ENCODE data around the gene KAZN. TPM values are rescaled to one million over a fixed set of nuclear protein-coding genes. Genes with fewer than 3 reads are reported as not detected.

KAZN gene
- total RNA-seq, 1 donor from 2014 or later: 9.4 TPM

GRCh38 chr1:14842891-14843290, 244.4 kb downstream of the KAZN start:
- no peaks in the 10 kb centered on the region for H3K4me1 ChIP-seq (ENCODE audit: insufficient read depth, low read length)
- DNase-seq (ENCODE audit: low read depth) (peak; percentile 51), FAIRE-seq (no peak)
- H3K27ac Mint-ChIP-seq (ENCODE audit: unreplicated experiment): no peak overlapping the region
- H3K4me2 ChIP-seq (ENCODE audit: low read length): no peak overlapping the region
- H2AFZ ChIP-seq (ENCODE audit: low read depth, low read length): no peak overlapping the region
- H3K36me3 Mint-ChIP-seq (ENCODE audit: low read depth, unreplicated experiment): peaks cover 1% of the 10 kb centered on the region
- H3K9ac ChIP-seq (ENCODE audit: low read length): no peak overlapping the region
- no peaks in the 10 kb centered on the region for H3K36me3 ChIP-seq (ENCODE audit: insufficient read depth, low read length)
- H4K20me1 ChIP-seq (ENCODE audit: insufficient read depth, low read length): no peaks in the 10 kb centered on the region
- H3K27me3 ChIP-seq (ENCODE audit: insufficient read depth, low read length): peaks cover 5% of the 10 kb centered on the region
- no peak overlapping the region for H3K27ac ChIP-seq (ENCODE audit: low read depth, low read length)
- H3K9me3 Mint-ChIP-seq (ENCODE audit: unreplicated experiment): peaks cover 25% of the 10 kb centered on the region
- H3K4me3 ChIP-seq (ENCODE audit: insufficient read depth, low read depth, low read length): no peak overlapping the region
- TF ChIP-seq CTCF (IDR thresholded peaks at IDR 0.05; ENCODE audit: insufficient read depth, low read depth, low read length) (no peak), EZH2 (IDR thresholded peaks at IDR 0.05; ENCODE audit: insufficient read depth, low read length) (no peak)
- H3K4me1 Mint-ChIP-seq (ENCODE audit: low read depth, unreplicated experiment): peaks cover 2% of the 10 kb centered on the region
- H3K27me3 Mint-ChIP-seq (ENCODE audit: low read depth, unreplicated experiment): peaks cover 32% of the 10 kb centered on the region
- H3K4me3 Mint-ChIP-seq (ENCODE audit: unreplicated experiment): no peak overlapping the region
- peaks cover 12% of the 10 kb centered on the region for H3K9me3 ChIP-seq (ENCODE audit: insufficient read depth, low read depth, low read length)
- no peaks in the 10 kb centered on the region for H3K79me2 ChIP-seq (ENCODE audit: insufficient read depth, low read length)

DNA sequence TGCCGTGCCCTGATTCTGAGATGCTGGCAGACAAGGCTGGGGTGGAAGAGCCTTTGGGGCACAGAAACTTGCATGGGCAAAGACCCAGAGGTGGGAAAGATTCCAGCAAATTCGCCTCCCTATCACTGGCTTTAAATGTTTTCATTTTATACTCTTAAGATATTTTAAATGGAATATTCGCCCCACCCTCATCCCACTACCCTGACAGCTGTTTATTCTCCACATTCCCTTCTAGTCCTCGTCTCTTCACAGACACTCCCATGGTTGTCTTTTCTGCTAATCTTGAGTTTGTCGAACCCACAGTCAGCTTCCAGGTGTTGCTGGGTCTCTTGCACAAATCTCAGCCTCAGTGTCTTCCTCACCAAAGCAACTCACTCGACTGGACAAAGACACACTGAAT, 245.0 kb downstream of the KAZN start:
- no peaks in the 10 kb centered on the region for H4K20me1 ChIP-seq (ENCODE audit: insufficient read depth, low read length)
- no peaks in the 10 kb centered on the region for H3K4me1 ChIP-seq (ENCODE audit: insufficient read depth, low read length)
- no peak for TF ChIP-seq EZH2 (IDR thresholded peaks at IDR 0.05; ENCODE audit: insufficient read depth, low read length)
- TF ChIP-seq CTCF (IDR thresholded peaks at IDR 0.05; ENCODE audit: insufficient read depth, low read depth, low read length): no peak
- no peak overlapping the region for H2AFZ ChIP-seq (ENCODE audit: low read depth, low read length)
- no peaks in the 10 kb centered on the region for H3K79me2 ChIP-seq (ENCODE audit: insufficient read depth, low read length)
- H3K27ac Mint-ChIP-seq (ENCODE audit: unreplicated experiment): no peak overlapping the region
- peaks cover 2% of the 10 kb centered on the region for H3K4me1 Mint-ChIP-seq (ENCODE audit: low read depth, unreplicated experiment)
- no peak for DNase-seq (ENCODE audit: low read depth)
- H3K27me3 ChIP-seq (ENCODE audit: insufficient read depth, low read length): peaks cover 5% of the 10 kb centered on the region
- no peak overlapping the region for H3K27ac ChIP-seq (ENCODE audit: low read depth, low read length)
- H3K4me2 ChIP-seq (ENCODE audit: low read length): no peak overlapping the region
- no peak overlapping the region for H3K4me3 Mint-ChIP-seq (ENCODE audit: unreplicated experiment)
- H3K9ac ChIP-seq (ENCODE audit: low read length): no peak overlapping the region
- H3K9me3 ChIP-seq (ENCODE audit: insufficient read depth, low read depth, low read length): peaks cover 12% of the 10 kb centered on the region
- no peak for FAIRE-seq
- H3K4me3 ChIP-seq (ENCODE audit: insufficient read depth, low read depth, low read length): no peak overlapping the region
- peaks cover 30% of the 10 kb centered on the region for H3K27me3 Mint-ChIP-seq (ENCODE audit: low read depth, unreplicated experiment)
- peaks cover 1% of the 10 kb centered on the region for H3K36me3 Mint-ChIP-seq (ENCODE audit: low read depth, unreplicated experiment)
- H3K9me3 Mint-ChIP-seq (ENCODE audit: unreplicated experiment): peaks cover 24% of the 10 kb centered on the region
- no peaks in the 10 kb centered on the region for H3K36me3 ChIP-seq (ENCODE audit: insufficient read depth, low read length)

DNA sequence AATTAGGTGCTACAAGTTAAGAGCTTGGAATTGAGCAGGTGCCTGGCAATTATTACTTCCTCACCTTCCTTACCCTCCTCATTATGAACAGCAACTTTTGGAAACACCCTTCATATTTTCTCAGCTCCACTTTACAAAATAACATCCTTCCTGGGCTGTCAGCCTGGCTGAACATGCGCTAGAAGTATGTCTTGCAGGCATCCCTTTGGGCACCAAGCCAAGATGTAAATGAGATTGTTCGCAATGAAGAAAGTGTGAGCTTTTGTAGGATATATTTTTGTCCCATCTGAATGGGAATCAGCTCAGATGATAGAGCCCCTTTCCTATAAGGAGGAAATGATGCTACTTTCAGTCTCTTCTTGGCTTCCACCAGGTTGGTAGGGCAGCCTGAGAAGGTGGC, 245.9 kb downstream of the KAZN start:
- Histone ChIP-seq H3K4me3 (ENCODE audit: insufficient read depth, low read depth, low read length) (no peak overlapping the region), H3K27ac (ENCODE audit: low read depth, low read length) (no peak overlapping the region), H3K9me3 (ENCODE audit: insufficient read depth, low read depth, low read length) (peaks cover 12% of the 10 kb centered on the region), H3K36me3 (ENCODE audit: insufficient read depth, low read length) (no peaks in the 10 kb centered on the region), H3K4me1 (ENCODE audit: insufficient read depth, low read length) (no peaks in the 10 kb centered on the region), H3K79me2 (ENCODE audit: insufficient read depth, low read length) (no peaks in the 10 kb centered on the region), H4K20me1 (ENCODE audit: insufficient read depth, low read length) (no peaks in the 10 kb centered on the region), H2AFZ (ENCODE audit: low read depth, low read length) (no peak overlapping the region), H3K4me2 (ENCODE audit: low read length) (no peak overlapping the region), H3K27me3 (ENCODE audit: insufficient read depth, low read length) (peaks cover 2% of the 10 kb centered on the region), H3K9ac (ENCODE audit: low read length) (no peak overlapping the region)
- Mint-ChIP-seq H3K9me3 (ENCODE audit: unreplicated experiment) (peaks cover 24% of the 10 kb centered on the region), H3K27ac (ENCODE audit: unreplicated experiment) (no peak overlapping the region), H3K27me3 (ENCODE audit: low read depth, unreplicated experiment) (peaks cover 26% of the 10 kb centered on the region), H3K4me3 (ENCODE audit: unreplicated experiment) (no peak overlapping the region), H3K4me1 (ENCODE audit: low read depth, unreplicated experiment) (peaks cover 2% of the 10 kb centered on the region), H3K36me3 (ENCODE audit: low read depth, unreplicated experiment) (peaks cover 1% of the 10 kb centered on the region)
- FAIRE-seq (no peak), DNase-seq (ENCODE audit: low read depth) (no peak)
- TF ChIP-seq CTCF (IDR thresholded peaks at IDR 0.05; ENCODE audit: insufficient read depth, low read depth, low read length): no peak
- TF ChIP-seq EZH2 (IDR thresholded peaks at IDR 0.05; ENCODE audit: insufficient read depth, low read length): no peak
